Activated CD8-positive, alpha-beta T cell treated with anti-CD3 and anti-CD28 coated beads for 36 hours (primary cell): ENCODE measurements around the gene MTA1. TPM values are rescaled to one million over a fixed set of nuclear protein-coding genes. Genes with fewer than 3 reads are reported as not detected.

Source experiments
- ATAC-seq: fragments of 200-7000 bp; cut with Tn5 transposase; one replicate; pipeline ENCODE4 v1.10.0; 2021; ENCODE audit warnings: mild to moderate bottlenecking, moderate library complexity
- CTCF ChIA-PET: fragments of 350-600 bp; sonication (Branson Sonifier 250); formaldehyde crosslinking; loops from one replicate; lab custom pipeline; 2021; ENCODE audit warnings: antibody characterized with exemption; lab: Charles Lee
- POLR2A ChIA-PET: fragments of 350-600 bp; sonication (Branson Sonifier 250); formaldehyde crosslinking; loops from one replicate; lab custom pipeline; 2021; ENCODE audit warnings: antibody characterized with exemption; lab: Charles Lee
- DNase-seq: peaks from one replicate; pipeline ENCODE4 v3.0.0-alpha.2; 2020
- H3K27ac Mint-ChIP-seq: one replicate; pipeline ENCODE4 v1.8.0; 2021; ENCODE audit warnings: mild to moderate bottlenecking, mixed read lengths
- H3K27me3 Mint-ChIP-seq: one replicate; pipeline ENCODE4 v1.8.0; 2021; ENCODE audit warnings: mixed read lengths
- H3K36me3 Mint-ChIP-seq: one replicate; pipeline ENCODE4 v1.8.0; 2021; ENCODE audit warnings: low read depth, mixed read lengths
- H3K4me1 Mint-ChIP-seq: one replicate; pipeline ENCODE4 v1.8.0; 2021; ENCODE audit warnings: low read depth, mixed read lengths
- H3K4me3 Mint-ChIP-seq: one replicate; pipeline ENCODE4 v1.8.0; 2021; ENCODE audit warnings: mild to moderate bottlenecking, moderate library complexity, mixed read lengths
- H3K9me3 Mint-ChIP-seq: one replicate; pipeline ENCODE4 v1.8.0; 2021; ENCODE audit warnings: mixed read lengths
- CTCF ChIP-seq: fragments of 200-600 bp; IDR thresholded peaks from one replicate; pipeline ENCODE4 v1.8.0; 2022; ENCODE audit warnings: antibody characterized with exemption, mild to moderate bottlenecking
- intact Hi-C: fragments of 100-400 bp; cut with micrococcal nuclease; formaldehyde crosslinking; loops from one replicate; pipeline ENCODE4 v1.10.0; 2022
- total RNA-seq, 2 experiments: library from RNA; stranded (reverse); gene quantifications; one replicate each; pipeline ENCODE4 v1.2.3, GENCODE V29; 2021

Gene MTA1
- total RNA-seq, 2 experiments from 2014 or later = 133 to 140 TPM

DNA sequence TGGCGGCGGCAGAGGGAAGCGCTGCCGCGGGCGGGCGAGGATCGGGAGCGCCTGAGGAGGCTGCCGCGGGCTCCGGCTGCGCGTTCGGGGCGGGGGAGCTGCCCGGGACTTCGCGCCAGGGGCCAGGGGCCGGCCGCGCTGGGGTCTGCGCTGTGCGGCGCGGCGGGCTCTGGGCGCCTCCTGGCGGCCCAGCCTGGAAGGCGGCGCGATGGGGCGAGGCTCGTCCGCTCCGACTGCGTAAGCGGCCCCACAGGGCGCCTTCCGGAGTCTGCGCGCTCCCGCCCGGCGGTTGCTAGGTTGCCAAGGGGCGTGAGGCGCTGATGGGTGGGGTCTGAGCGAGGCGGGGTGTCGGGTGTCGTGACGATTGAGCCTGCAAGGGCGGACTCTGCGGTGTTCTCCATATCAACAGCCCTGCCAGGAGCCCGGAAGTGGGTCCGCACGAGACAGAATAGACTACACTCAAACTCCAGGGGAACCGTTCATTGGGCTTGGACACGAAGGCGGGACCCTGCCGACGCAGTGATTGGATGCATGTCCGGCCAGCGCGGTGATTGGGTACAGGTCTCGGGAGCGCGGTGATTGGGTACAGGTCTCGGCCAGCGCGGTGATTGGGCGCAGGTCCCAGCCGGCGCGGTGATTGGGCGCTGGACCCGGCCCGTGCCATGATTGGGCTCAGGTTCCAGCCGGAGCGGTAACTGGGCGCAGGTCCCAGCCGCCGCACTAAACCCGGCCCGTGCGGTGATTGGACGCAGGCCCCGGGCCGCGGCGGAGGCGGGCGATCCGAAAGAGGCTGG lies 71.1 kb downstream of the MTA1 start, which contains the start of gene TEDC1:
TSS of gene TEDC1 (plus strand) at position 675 of the 794 bp plus-strand sequence. CDS start 130 bp downstream, outside the sequence.
- DNase-seq (peak; percentile 100), ATAC-seq (peak; percentile 77)
- peak within 1 kb of the TSS; percentile 90 for H3K27ac Mint-ChIP-seq
- no peaks in the 10 kb centered on the region for H3K27me3 Mint-ChIP-seq
- ChIA-PET CTCF (interaction anchor here (1.0 to 4.3 kb wide), 21 partner anchors 9 to 672 kb away, joined by 3 to 84 read pairs (median 5); partner anchors contain the start of genes BRF1 and BTBD6), POLR2A (interaction anchor here (1.0 to 3.3 kb wide), 6 partner anchors 9 to 119 kb away, joined by 3 to 24 read pairs (median 3); no protein-coding TSS in a partner anchor)
- intact Hi-C loops = no loop called here
- no peaks in the 10 kb centered on the region for H3K36me3 Mint-ChIP-seq
- peak within 1 kb of the TSS; percentile 77 for H3K4me3 Mint-ChIP-seq
- no peaks in the 10 kb centered on the region for H3K9me3 Mint-ChIP-seq
- peak; percentile 84 for TF ChIP-seq CTCF
- H3K4me1 Mint-ChIP-seq = peaks cover 24% of the 10 kb centered on the region

DNA sequence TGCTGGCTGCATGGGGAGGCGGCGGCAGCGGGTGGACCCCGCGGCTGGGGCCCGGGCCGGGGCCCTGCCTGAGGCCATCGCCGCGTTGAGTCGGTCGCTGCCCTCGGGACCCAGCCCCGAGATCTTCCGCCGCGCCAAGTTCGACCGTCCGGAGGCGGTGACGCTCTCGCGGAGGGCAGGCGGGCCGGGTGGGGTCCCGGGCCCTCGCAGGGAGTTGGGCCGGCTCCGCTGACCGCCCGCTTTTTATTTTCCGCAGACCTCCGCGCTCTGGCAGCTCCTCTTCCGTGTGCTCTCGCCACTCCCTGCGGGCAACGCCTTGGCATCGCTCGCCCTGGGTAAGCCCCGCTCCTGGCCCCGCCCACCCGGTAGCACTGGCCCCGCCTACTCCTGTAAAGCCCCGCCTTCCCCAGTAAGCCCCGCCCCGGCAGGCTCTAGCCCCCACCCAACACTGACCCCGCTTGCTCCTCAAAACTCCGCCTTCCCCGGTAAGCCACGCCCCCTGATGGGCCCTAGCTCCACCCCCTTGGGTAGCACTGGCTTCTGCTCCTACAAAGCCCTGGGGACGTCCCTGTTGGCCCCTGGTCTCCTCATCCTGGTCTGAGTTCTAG lies 71.8 kb downstream of the MTA1 start:
- no peaks in the 10 kb centered on the region for H3K9me3 Mint-ChIP-seq
- intact Hi-C loops = no loop called here
- ChIA-PET POLR2A (interaction anchor here (0.7 to 3.3 kb wide), 5 partner anchors 10 to 116 kb away, joined by 3 to 24 read pairs (median 3); no protein-coding TSS in a partner anchor), CTCF (interaction anchor here (0.7 to 4.3 kb wide), 6 partner anchors 9 to 121 kb away, joined by 3 to 80 read pairs (median 4); no protein-coding TSS in a partner anchor)
- H3K27ac Mint-ChIP-seq = peak overlapping the region; percentile 90
- H3K36me3 Mint-ChIP-seq = no peaks in the 10 kb centered on the region
- no peaks in the 10 kb centered on the region for H3K27me3 Mint-ChIP-seq
- peak overlapping the region; percentile 77 for H3K4me3 Mint-ChIP-seq
- ATAC-seq (peak; percentile 38), DNase-seq (peak; percentile 94)
- peaks cover 20% of the 10 kb centered on the region for H3K4me1 Mint-ChIP-seq
- no peak for TF ChIP-seq CTCF

DNA sequence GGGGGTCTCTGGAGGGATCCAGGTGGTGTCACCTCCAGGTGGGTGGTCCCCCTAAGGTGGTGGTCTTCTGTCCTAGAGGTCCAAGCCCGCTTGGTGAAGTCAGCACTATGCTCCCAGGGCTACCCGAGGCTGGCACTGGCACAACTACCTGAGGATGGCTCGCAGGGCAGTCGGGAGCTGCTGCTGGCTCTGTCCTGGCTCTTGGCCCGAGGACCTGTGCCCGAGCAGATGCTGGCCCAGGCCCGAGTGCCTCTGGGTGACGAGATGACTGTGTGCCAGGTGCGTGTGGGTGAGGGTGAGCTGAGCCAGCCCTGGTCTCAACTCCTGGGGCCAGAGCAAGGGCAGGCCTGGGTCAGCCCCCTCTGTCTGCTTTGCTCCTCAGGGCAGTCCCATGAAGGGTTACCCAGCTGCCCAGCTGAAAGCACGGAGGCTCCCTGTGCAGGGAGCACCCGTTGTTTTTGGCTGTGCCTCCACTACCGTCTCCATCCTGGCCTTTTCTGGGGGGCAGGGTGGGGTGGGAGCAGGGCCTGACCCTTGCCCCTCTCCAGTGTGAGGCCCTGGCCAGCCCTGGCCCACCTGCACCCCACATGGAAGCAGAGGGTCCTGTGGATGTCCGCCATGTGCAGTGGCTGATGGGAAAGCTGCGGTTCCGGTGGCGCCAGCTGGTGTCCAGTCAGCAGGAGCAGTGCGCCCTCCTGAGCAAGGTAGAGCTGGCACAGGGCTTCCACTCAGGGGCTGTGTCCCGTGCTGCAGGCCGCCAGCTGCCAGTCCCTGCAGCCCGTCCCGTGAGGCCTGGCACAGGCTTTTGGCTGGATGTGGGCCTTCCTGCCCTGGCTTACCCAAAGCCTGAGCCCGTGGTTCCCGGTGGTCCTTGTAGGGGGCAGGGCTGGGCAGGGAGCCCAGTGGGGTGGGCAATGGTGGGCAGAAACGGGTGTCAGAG lies 72.7 kb downstream of the MTA1 start:
- Mint-ChIP-seq H3K27ac (peak overlapping the region; percentile 85), H3K9me3 (no peaks in the 10 kb centered on the region), H3K27me3 (no peaks in the 10 kb centered on the region), H3K4me1 (peaks cover 17% of the 10 kb centered on the region), H3K36me3 (no peaks in the 10 kb centered on the region), H3K4me3 (peak overlapping the region; percentile 77)
- ChIA-PET CTCF (interaction anchor here (0.7 to 4.3 kb wide), 7 partner anchors 8 to 121 kb away, joined by 3 to 80 read pairs (median 3); no protein-coding TSS in a partner anchor), POLR2A (interaction anchor here (0.7 to 3.3 kb wide), 7 partner anchors 9 to 117 kb away, joined by 3 to 24 read pairs (median 3); no protein-coding TSS in a partner anchor)
- no peak for TF ChIP-seq CTCF
- intact Hi-C loops = no loop called here
- ATAC-seq (no peak), DNase-seq (no peak)

DNA sequence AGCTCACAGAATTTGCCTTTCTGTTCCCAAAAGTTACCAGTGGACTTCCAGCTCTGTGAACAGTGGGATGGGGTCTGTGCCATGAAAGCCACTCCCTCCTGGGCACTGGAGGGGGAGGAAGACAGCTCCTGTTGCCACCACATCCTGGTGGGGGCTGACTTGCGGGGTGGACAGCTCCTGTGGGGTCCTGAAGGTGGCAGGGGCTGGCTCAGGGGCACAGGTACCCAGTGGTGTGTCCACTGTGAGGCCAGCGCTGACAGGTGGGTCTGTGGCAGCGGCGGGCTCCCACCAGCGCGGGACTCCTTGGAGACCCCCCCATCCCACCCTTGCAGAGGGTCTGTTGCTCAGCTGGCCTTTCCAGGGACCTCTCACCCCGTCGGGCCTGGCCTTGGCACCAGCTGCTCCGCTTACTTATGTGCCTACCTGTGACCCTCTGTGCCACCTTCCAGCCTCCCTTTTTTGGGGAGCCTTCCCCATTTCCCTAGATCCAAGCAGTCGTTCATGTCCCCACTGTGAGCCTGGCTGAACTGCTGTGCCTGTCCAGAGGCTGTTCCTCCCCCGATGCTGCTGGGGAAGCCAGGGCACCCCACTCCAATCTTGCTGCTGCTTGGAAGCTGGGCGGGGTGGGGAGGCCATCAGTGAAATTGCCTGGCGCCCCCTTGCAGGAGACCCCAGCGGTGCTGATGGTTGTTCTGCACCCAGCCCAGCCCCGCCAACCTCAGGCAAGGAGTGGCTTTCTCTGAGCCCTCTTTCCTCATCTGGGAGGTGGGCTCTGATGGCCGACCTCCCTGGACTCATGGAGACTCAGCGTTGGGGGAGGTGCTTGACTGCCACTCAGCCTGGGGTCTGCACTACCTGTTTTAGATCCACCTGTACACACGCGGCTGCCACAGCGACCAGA lies 73.6 kb downstream of the MTA1 start:
- no peak for DNase-seq
- Mint-ChIP-seq H3K4me3 (no peak overlapping the region), H3K4me1 (peaks cover 14% of the 10 kb centered on the region), H3K9me3 (no peaks in the 10 kb centered on the region), H3K36me3 (no peaks in the 10 kb centered on the region), H3K27me3 (no peaks in the 10 kb centered on the region), H3K27ac (no peak overlapping the region)
- no peak for ATAC-seq
- ChIA-PET POLR2A (interaction anchor here (0.7 kb wide), 1 partner anchor 18 kb away, joined by 4 read pairs; no protein-coding TSS in a partner anchor), CTCF (interaction anchor here (1.1 to 4.3 kb wide), 4 partner anchors 12 to 122 kb away, joined by 3 to 80 read pairs (median 6); no protein-coding TSS in a partner anchor)
- intact Hi-C loops = no loop called here
- no peak for TF ChIP-seq CTCF
